SU-DHL-6 (cell line): ENCODE measurements around the gene CACNB3.
"Not testable (repeated sequence)": the region's sequence is repeated elsewhere in the genome, so short reads cannot be mapped to it uniquely, and the experiment has no call there.

ENCODE experiments used
- H2AFZ ChIP-seq: fragments of 200-600 bp; sonication (generic); 2 replicates; pipeline ENCODE4 v1.6.1; 2014; ENCODE audit warnings: low read depth, mild to moderate bottlenecking, moderate library complexity, mixed read lengths, antibody characterized with exemption, low read length; ENCODE audit not compliant: severe bottlenecking
- H3F3A ChIP-seq: fragments of 200-600 bp; shearing (Covaris generic); 2 replicates; pipeline ENCODE4 v1.6.0; 2016; ENCODE audit warnings: antibody characterized with exemption, mild to moderate bottlenecking; ENCODE audit not compliant: insufficient read depth
- H3K27ac ChIP-seq: fragments of 200-600 bp; sonication (generic); 2 replicates; pipeline ENCODE4 v1.5.1; 2016; ENCODE audit warnings: low read depth, mild to moderate bottlenecking, low read length, moderate library complexity, mixed read lengths
- H3K27me3 ChIP-seq: fragments of 200-600 bp; sonication (generic), shearing (Covaris generic); 2 replicates; pipeline ENCODE4 v1.6.0; 2014; ENCODE audit warnings: mild to moderate bottlenecking, low read length
- H3K36me3 ChIP-seq: fragments of 200-600 bp; sonication (generic); 2 replicates; pipeline ENCODE4 v1.6.1; 2014; ENCODE audit warnings: mild to moderate bottlenecking, low read length, mixed read lengths
- H3K4me2 ChIP-seq: fragments of 300-600, 200-600 bp; shearing (Covaris generic), sonication (generic); 2 replicates; pipeline ENCODE4 v1.6.0; 2014; ENCODE audit warnings: low read length, low read depth, mild to moderate bottlenecking; ENCODE audit not compliant: poor library complexity, severe bottlenecking
- H3K4me3 ChIP-seq: fragments of 200-600 bp; sonication (generic); 2 replicates; pipeline ENCODE4 v1.5.1; 2014; ENCODE audit warnings: antibody characterized with exemption, low read length, mild to moderate bottlenecking, mixed read lengths; ENCODE audit not compliant: insufficient read depth, poor library complexity, severe bottlenecking
- H3K79me2 ChIP-seq: fragments of 200-600 bp; sonication (generic); 2 replicates; pipeline ENCODE4 v1.6.1; 2014; ENCODE audit warnings: mild to moderate bottlenecking, low read length, moderate library complexity; ENCODE audit not compliant: insufficient read depth
- H3K9ac ChIP-seq: fragments of 200-600 bp; sonication (generic); 2 replicates; pipeline ENCODE4 v1.7.0; 2014; ENCODE audit warnings: mild to moderate bottlenecking, low read length
- H3K9me2 ChIP-seq: fragments of 200-600 bp; sonication (generic); replicated peaks from 2 replicates; pipeline ENCODE4 v1.6.1; 2014; ENCODE audit warnings: low read length; ENCODE audit not compliant: insufficient read depth
- H3K9me3 ChIP-seq: fragments of 200-600 bp; sonication (generic); 2 replicates; pipeline ENCODE4 v1.6.1; 2014; ENCODE audit warnings: low read length, mixed read lengths; ENCODE audit not compliant: insufficient read depth
- H4K20me1 ChIP-seq: fragments of 200-600 bp; sonication (generic); 2 replicates; pipeline ENCODE4 v1.6.1; 2014; ENCODE audit warnings: low read depth, mild to moderate bottlenecking, antibody characterized with exemption, low read length, moderate library complexity, mixed read lengths
- EZH2phosphoT487 ChIP-seq: fragments of 200-600 bp; sonication (generic), shearing (Covaris generic); conservative IDR thresholded peaks from 2 replicates; pipeline ENCODE4 v1.6.1; 2018; ENCODE audit warnings: mild to moderate bottlenecking, antibody characterized with exemption, low read length, moderate library complexity, mixed read lengths
- TF ChIP-seq, protein P1 (sequence below): fragments of 200-600 bp; sonication (generic); IDR thresholded peaks from one replicate; pipeline ENCODE4 v1.5.1; 2017; ENCODE audit warnings: antibody characterized with exemption, mild to moderate bottlenecking, low read length, moderate library complexity; ENCODE audit not compliant: insufficient read depth, poor library complexity, severe bottlenecking

The CACNB3 gene

DNA sequence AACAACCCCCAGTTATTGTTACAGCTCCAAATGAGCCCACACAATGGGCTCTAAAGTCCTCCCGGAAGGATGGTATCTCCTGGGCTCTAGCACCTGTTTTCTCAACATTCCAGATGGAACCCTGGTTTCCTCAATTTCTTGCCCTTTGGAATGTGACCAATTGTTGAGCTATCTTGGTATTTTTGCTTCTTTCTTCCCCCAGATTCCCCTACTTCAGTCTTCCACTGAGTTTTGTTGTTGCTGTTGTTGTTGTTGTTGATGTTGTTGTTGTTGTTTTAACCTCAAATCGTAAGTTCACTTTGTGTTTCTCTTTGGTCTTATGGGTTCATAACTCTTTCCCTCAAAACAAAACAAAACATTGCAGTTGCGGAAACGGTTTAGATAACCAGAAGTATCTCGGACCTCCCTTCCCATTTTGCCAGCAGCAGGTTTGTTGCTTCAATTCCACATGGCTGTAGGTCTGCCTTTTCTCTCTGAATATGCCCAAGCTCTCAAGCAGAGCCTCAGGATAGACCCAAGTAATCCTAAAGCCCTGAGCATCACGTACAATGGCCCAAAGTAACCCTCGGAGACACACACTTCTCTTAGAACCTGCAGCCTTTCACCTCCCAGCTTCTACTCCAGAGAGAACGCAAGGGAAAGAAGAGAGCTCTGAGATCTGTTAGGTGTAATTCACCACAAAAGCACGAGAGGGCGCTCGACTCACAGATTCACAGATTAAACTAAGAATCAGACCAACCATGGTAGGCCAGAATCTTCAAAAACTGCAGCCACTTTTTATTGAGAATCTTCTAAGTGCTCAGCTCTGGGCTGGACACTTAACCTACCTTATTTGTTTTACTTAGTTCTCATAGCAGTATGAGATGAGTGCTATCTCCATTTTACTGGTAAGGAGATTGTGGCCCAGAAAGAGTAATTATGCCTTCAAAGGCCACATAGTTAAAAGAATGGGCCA is 34.7 kb downstream of the CACNB3 start:
- Histone ChIP-seq H3F3A (0 out of 2 replicates have a peak, but pooled peaks cover 2% of the 10 kb centered on the region), H4K20me1 (no peaks in the 10 kb centered on the region), H3K4me2 (peak overlapping the region; percentile 64), H3K36me3 (no peaks in the 10 kb centered on the region), H3K9me2 (no peaks in the 10 kb centered on the region), H3K27ac (peak overlapping the region; percentile 55), H3K9ac (peak overlapping the region; percentile 87), H3K79me2 (peaks cover 40% of the 10 kb centered on the region), H2AFZ (peak overlapping the region; percentile 70), H3K4me3 (peak overlapping the region; percentile 94), H3K27me3 (no peaks in the 10 kb centered on the region), H3K9me3 (no peaks in the 10 kb centered on the region)
- no peak for TF ChIP-seq EZH2phosphoT487
- TF ChIP-seq, protein P1, sequence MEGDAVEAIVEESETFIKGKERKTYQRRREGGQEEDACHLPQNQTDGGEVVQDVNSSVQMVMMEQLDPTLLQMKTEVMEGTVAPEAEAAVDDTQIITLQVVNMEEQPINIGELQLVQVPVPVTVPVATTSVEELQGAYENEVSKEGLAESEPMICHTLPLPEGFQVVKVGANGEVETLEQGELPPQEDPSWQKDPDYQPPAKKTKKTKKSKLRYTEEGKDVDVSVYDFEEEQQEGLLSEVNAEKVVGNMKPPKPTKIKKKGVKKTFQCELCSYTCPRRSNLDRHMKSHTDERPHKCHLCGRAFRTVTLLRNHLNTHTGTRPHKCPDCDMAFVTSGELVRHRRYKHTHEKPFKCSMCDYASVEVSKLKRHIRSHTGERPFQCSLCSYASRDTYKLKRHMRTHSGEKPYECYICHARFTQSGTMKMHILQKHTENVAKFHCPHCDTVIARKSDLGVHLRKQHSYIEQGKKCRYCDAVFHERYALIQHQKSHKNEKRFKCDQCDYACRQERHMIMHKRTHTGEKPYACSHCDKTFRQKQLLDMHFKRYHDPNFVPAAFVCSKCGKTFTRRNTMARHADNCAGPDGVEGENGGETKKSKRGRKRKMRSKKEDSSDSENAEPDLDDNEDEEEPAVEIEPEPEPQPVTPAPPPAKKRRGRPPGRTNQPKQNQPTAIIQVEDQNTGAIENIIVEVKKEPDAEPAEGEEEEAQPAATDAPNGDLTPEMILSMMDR: peak; percentile 77

DNA sequence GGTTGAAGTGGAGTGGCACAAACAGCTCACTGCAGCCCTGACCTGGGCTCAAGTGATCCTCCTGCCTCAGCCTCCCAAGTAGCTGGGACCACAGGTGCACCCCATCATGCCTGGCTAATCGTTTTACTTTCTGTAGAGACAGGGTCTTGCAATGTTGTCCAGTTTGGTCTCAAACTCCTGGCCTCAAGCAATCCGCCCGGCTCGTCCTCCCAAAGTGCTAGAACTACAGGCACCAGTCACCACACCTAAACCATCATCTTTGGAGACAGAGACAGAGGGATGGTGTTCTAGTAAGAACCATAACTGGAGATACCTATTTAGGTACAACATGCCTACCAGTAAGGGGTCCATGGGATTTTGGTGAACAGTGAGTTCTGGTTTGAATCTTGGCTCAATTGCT is 36.2 kb downstream of the CACNB3 start:
- TF ChIP-seq, protein P1: no peak
- no peak for TF ChIP-seq EZH2phosphoT487
- H4K20me1 ChIP-seq: no peaks in the 10 kb centered on the region
- H3K4me3 ChIP-seq: no peak overlapping the region
- peaks cover 25% of the 10 kb centered on the region for H3K79me2 ChIP-seq
- no peak overlapping the region for H2AFZ ChIP-seq
- H3K9ac ChIP-seq: no peak overlapping the region
- no peak overlapping the region for H3K4me2 ChIP-seq
- H3K27ac ChIP-seq: no peak overlapping the region
- H3F3A ChIP-seq: 0 out of 2 replicates have a peak, but pooled peaks cover 2% of the 10 kb centered on the region
- H3K36me3 ChIP-seq: no peaks in the 10 kb centered on the region
- H3K27me3 ChIP-seq: no peaks in the 10 kb centered on the region
- no peaks in the 10 kb centered on the region for H3K9me2 ChIP-seq
- no peaks in the 10 kb centered on the region for H3K9me3 ChIP-seq

DNA sequence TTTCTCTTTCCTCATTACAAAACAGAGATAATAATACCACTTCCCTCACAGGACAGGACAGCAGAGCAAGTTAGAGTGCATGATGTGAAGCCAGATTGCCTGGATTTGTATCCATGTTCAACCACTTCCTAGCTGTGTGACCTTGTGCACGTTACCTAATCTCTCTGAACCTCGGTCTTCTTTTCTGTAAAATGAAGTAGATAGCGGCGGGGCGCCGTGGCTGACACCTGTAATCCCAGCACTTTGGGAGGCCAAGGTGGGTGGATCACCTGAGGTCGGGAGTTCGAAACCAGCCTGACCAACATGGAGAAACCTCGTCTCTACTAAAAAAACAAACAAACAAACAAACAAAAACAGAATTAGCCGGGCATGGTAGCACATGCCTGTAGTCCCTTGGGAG is 36.6 kb downstream of the CACNB3 start:
- not testable (repeated sequence) for H3K9ac ChIP-seq, H4K20me1 ChIP-seq, H3K36me3 ChIP-seq, H2AFZ ChIP-seq, H3K9me3 ChIP-seq, H3K4me3 ChIP-seq, H3K27ac ChIP-seq, H3K27me3 ChIP-seq, H3K4me2 ChIP-seq, H3K9me2 ChIP-seq, H3F3A ChIP-seq
- peaks cover 21% of the 10 kb centered on the region for H3K79me2 ChIP-seq

DNA sequence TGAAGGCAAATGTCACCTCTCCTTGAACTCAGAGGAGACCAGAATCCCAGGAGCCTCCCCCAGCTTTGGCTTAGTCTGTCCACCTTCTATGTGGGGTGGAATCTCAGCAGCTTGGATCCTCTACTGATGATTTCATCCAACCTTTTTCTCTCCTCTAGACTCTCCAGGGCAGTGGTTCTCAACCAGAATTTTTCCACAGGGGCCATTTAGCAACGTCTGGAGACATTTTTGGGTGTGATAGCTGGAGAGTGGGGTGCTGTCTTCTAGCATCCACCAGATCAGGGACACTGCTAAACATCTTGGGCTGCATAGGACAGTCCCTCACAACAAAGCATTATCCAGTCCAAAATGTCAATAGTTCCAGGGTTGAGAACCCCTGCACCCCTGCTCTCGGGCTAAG is 38.1 kb downstream of the CACNB3 start:
- H3K4me2 ChIP-seq: no peak overlapping the region
- H3K9ac ChIP-seq: no peak overlapping the region
- H3K27ac ChIP-seq: no peak overlapping the region
- H3F3A ChIP-seq: 0 out of 2 replicates have a peak, but pooled peaks cover 2% of the 10 kb centered on the region
- TF ChIP-seq, protein P1: no peak
- TF ChIP-seq EZH2phosphoT487: no peak
- H3K36me3 ChIP-seq: no peaks in the 10 kb centered on the region
- H4K20me1 ChIP-seq: no peaks in the 10 kb centered on the region
- H3K9me2 ChIP-seq: no peaks in the 10 kb centered on the region
- no peaks in the 10 kb centered on the region for H3K27me3 ChIP-seq
- H3K79me2 ChIP-seq: peaks cover 6% of the 10 kb centered on the region
- no peak overlapping the region for H3K4me3 ChIP-seq
- H2AFZ ChIP-seq: no peak overlapping the region
- H3K9me3 ChIP-seq: no peaks in the 10 kb centered on the region
